GM21515 (cell line): ENCODE data around the gene WDR82.
"Not testable (repeated sequence)": the region's sequence is repeated elsewhere in the genome, so short reads cannot be mapped to it uniquely, and the experiment has no call there.

Experiments
- ATAC-seq: cut with Tn5 transposase; IDR thresholded peaks from one replicate; pipeline ENCODE4 v1.9.1; 2021; ENCODE audit not compliant: unreplicated experiment

The WDR82 gene

GRCh38 chr3:52290596-52291507 lies 12.4 kb upstream of the WDR82 start:
- no peak for ATAC-seq

GRCh38 chr3:52289747-52290595 lies 11.5 kb upstream of the WDR82 start:
- no peak for ATAC-seq

- ATAC-seq: no peak
These were observed 10.9 kb upstream of the WDR82 start for GRCh38 chr3:52289338-52289746.

GRCh38 chr3:52288674-52289073 lies 10.2 kb upstream of the WDR82 start:
- ATAC-seq: no peak

GRCh38 chr3:52286777-52287110 lies 8.3 kb upstream of the WDR82 start:
- ATAC-seq: no peak

- not testable (repeated sequence) for ATAC-seq
These were observed 5.6 kb upstream of the WDR82 start for GRCh38 chr3:52284051-52284450.

- ATAC-seq: no peak
These were observed 4.9 kb upstream of the WDR82 start for GRCh38 chr3:52283306-52283705.

- no peak for ATAC-seq
These were observed 3.7 kb upstream of the WDR82 start for GRCh38 chr3:52281981-52282801.

- ATAC-seq: no peak
These were observed 1.6 kb upstream of the WDR82 start for GRCh38 chr3:52280050-52280461.

GRCh38 chr3:52279596-52279995 lies 1.1 kb upstream of the WDR82 start:
- ATAC-seq: no peak

- peak; percentile 66 for ATAC-seq
These were observed 408 bp downstream of the WDR82 start for GRCh38 chr3:52277972-52278509.

GRCh38 chr3:52277071-52277964 lies 1.1 kb downstream of the WDR82 start:
- ATAC-seq: no peak

- not testable (repeated sequence) for ATAC-seq
These were observed 3.7 kb downstream of the WDR82 start for GRCh38 chr3:52274781-52275180.

- ATAC-seq: no peak
These were observed 5.6 kb downstream of the WDR82 start for GRCh38 chr3:52272831-52273230.

GRCh38 chr3:52272172-52272571 lies 6.3 kb downstream of the WDR82 start:
- ATAC-seq: not testable (repeated sequence)

GRCh38 chr3:52270252-52270754 lies 8.1 kb downstream of the WDR82 start:
- ATAC-seq: no peak

- no peak for ATAC-seq
These were observed 8.7 kb downstream of the WDR82 start for GRCh38 chr3:52269776-52270175.

GRCh38 chr3:52268036-52268435 lies 10.4 kb downstream of the WDR82 start:
- no peak for ATAC-seq

- no peak for ATAC-seq
These were observed 13.1 kb downstream of the WDR82 start for GRCh38 chr3:52265387-52265786.

- ATAC-seq: no peak
These were observed 16.0 kb downstream of the WDR82 start for GRCh38 chr3:52262447-52262846.
